ENCODE measurements around the gene RFT1. TPM values are rescaled to one million over a fixed set of nuclear protein-coding genes. Genes with fewer than 3 reads are reported as not detected.

RFT1 gene
- total RNA-seq, 3 donors from 2014 or later, result 43.6 to 45.1 (median 44.3) TPM

DNA sequence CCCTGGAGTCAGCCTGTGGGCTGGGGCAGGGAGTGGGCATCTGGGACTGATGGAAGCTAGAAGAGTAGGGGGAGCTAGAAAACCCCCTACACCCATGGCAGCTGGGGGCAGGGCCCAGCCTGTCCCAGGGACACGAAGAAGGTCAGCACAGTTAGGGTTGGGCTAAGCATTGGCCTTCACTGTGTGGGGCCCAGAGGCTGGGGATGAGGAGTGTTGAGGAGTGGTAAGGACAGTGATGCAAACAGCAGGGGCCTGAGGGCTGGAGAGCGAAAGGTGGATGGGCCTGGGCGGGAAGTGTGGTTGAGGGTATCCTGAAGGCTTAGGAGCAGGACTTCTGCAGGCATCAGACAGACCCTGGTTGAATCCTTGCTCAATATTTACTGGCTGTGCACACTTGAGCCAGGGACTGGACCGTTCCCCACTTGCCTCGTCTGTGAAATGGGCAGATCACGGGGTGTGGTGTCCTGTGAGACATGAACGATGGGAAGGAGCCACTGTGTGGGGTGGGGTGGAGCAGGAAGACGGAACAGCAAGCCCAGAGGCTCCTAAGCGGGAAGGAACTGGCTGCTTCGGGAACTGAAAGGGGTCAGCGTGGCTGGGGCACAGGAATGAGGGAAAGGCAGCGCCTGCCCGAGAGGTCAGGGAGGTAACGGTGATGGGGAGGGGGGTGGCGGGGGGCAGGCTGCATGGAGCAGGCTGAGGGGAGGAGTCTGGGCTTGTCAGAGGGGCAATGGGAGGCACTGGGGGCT lies 38.1 kb upstream of the RFT1 start:
- Mint-ChIP-seq H3K9me3 (no peaks in the 10 kb centered on the region), H3K36me3 (ENCODE audit: insufficient read depth) (no peaks in the 10 kb centered on the region), H3K4me1 (ENCODE audit: low read depth) (peaks cover 55% of the 10 kb centered on the region), H3K27me3 (ENCODE audit: low read depth) (no peaks in the 10 kb centered on the region), H3K4me3 (no peak overlapping the region)
- DNase-seq, result no peak
- ATAC-seq, result no peak

GRCh38 chr3:53167418-53168174 lies 37.4 kb upstream of the RFT1 start:
- peaks cover 61% of the 10 kb centered on the region for H3K4me1 Mint-ChIP-seq (ENCODE audit: low read depth)
- DNase-seq (no peak), ATAC-seq (no peak)
- H3K27me3 Mint-ChIP-seq (ENCODE audit: low read depth), result no peaks in the 10 kb centered on the region
- H3K9me3 Mint-ChIP-seq, result no peaks in the 10 kb centered on the region
- H3K4me3 Mint-ChIP-seq, result no peak overlapping the region
- no peaks in the 10 kb centered on the region for H3K36me3 Mint-ChIP-seq (ENCODE audit: insufficient read depth)

DNA sequence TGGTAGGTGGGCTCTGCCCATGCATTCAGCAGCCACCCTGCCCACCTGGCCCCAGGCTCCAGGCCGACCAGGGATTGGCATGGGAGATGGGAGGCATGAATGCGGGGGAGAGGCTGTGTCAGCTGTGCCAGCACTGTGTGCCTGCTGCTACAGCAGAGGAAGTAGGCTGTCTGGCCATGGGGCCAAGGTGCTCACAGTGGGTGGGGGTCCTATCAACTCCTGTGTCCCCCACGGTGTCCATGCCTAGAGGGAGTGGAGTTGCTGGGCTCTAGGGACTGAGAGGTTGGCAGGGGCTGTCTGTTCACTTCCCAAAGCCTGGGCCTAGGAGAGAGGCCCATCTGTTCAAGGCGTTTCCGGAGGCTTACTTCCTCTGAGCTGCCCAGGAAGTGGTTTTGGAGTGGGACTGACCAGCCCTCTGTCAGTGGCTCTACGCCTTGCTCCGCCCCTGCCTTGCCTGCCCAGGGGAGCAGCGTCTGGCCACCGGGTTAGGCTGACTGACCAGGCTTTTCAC lies 36.6 kb upstream of the RFT1 start:
- peaks cover 59% of the 10 kb centered on the region for H3K4me1 Mint-ChIP-seq (ENCODE audit: low read depth)
- DNase-seq (no peak), ATAC-seq (no peak)
- no peaks in the 10 kb centered on the region for H3K27me3 Mint-ChIP-seq (ENCODE audit: low read depth)
- no peaks in the 10 kb centered on the region for H3K36me3 Mint-ChIP-seq (ENCODE audit: insufficient read depth)
- H3K4me3 Mint-ChIP-seq, result no peak overlapping the region
- H3K9me3 Mint-ChIP-seq, result no peaks in the 10 kb centered on the region

DNA sequence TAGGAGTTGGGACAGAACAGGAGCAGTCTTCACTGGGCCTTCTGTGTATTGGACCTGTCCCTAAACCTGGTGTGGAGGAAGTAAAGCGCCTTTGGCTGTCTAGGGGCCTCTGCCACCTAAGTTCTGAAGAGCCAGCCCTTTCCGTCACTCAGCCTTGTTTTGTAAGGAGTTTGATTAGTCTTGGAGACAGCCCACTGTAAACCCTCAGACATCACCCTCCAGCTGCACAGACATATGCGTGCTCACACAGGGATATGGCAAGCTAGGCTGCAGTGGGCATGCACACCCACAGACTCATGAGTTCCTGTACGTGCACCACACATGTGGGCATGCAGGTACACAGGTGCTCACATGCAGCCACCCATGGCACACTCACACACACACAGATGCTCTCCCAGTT lies 36.0 kb upstream of the RFT1 start:
- DNase-seq, result no peak
- peaks cover 54% of the 10 kb centered on the region for H3K4me1 Mint-ChIP-seq (ENCODE audit: low read depth)
- H3K4me3 Mint-ChIP-seq, result no peak overlapping the region
- ATAC-seq, result no peak
- H3K36me3 Mint-ChIP-seq (ENCODE audit: insufficient read depth), result no peaks in the 10 kb centered on the region
- H3K27me3 Mint-ChIP-seq (ENCODE audit: low read depth), result no peaks in the 10 kb centered on the region
- H3K9me3 Mint-ChIP-seq, result no peaks in the 10 kb centered on the region

- Mint-ChIP-seq H3K9me3 (no peaks in the 10 kb centered on the region), H3K36me3 (ENCODE audit: insufficient read depth) (no peaks in the 10 kb centered on the region), H3K4me3 (no peak overlapping the region), H3K27me3 (ENCODE audit: low read depth) (no peaks in the 10 kb centered on the region), H3K4me1 (ENCODE audit: low read depth) (peaks cover 48% of the 10 kb centered on the region)
- ATAC-seq (no peak), DNase-seq (no peak)
These were observed 34.7 kb upstream of the RFT1 start for GRCh38 chr3:53164911-53165310.

- DNase-seq (no peak), ATAC-seq (peak in 1 of 2 donors; percentile 1)
- Mint-ChIP-seq H3K4me1 (ENCODE audit: low read depth) (peaks cover 37% of the 10 kb centered on the region), H3K4me3 (peak overlapping the region; percentile 83), H3K27me3 (ENCODE audit: low read depth) (no peaks in the 10 kb centered on the region), H3K36me3 (ENCODE audit: insufficient read depth) (no peaks in the 10 kb centered on the region), H3K9me3 (no peaks in the 10 kb centered on the region)
These were observed 33.5 kb upstream of the RFT1 start for GRCh38 chr3:53163444-53164387.

GRCh38 chr3:53162672-53163443 lies 32.6 kb upstream of the RFT1 start:
- peak; percentile 62 for DNase-seq
- H3K9me3 Mint-ChIP-seq, result no peaks in the 10 kb centered on the region
- no peaks in the 10 kb centered on the region for H3K27me3 Mint-ChIP-seq (ENCODE audit: low read depth)
- peak overlapping the region; percentile 83 for H3K4me3 Mint-ChIP-seq
- H3K36me3 Mint-ChIP-seq (ENCODE audit: insufficient read depth), result no peaks in the 10 kb centered on the region
- ATAC-seq, result peak; percentile 5 to 15
- peaks cover 31% of the 10 kb centered on the region for H3K4me1 Mint-ChIP-seq (ENCODE audit: low read depth)

DNA sequence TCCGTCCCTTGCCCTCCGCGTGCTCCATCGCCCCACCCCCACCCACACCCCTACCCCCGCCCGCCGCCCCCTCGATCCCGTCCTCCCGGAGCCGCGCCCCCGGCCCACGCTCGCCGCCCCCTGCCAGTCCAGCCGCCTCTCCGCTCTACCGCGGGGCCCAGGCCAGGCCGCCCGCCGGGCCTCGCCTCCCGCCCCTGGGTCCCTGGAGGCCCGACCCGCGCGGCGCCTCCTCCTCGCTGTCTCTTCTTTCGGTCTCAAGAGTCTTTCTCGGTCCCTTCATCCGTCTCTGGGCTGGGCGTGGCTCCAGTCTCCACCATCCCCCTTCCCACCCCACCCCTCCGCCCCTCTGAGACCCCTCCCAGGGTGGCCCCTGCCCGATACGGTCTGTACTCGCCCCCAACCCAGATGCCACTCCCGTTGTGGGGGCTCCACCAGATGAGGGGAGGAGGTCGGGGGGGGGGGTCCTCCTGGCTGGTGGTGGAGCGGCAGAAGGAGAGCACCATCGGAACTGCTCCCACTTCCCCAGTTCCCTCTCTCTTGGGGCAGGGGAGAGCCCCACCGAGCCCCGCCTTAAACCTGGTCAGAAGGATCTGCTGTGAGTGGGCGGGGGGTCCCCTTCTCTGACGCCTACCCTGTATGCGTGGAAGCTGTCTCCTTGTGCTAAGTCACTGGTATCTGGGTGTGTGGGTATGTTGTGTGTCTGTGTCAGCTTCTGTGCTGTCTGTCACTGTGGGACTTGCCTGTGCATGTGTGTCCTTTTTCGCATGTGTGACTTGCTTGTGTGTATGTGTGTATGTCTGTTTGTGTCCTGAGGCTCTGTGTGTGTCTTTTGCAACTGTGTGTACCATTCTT lies 31.8 kb upstream of the RFT1 start:
- no peaks in the 10 kb centered on the region for H3K36me3 Mint-ChIP-seq (ENCODE audit: insufficient read depth)
- no peaks in the 10 kb centered on the region for H3K9me3 Mint-ChIP-seq
- peak overlapping the region; percentile 83 for H3K4me3 Mint-ChIP-seq
- DNase-seq (peak; percentile 53), ATAC-seq (peak; percentile 31 to 43)
- H3K27me3 Mint-ChIP-seq (ENCODE audit: low read depth), result peaks cover 7% of the 10 kb centered on the region
- H3K4me1 Mint-ChIP-seq (ENCODE audit: low read depth), result peaks cover 27% of the 10 kb centered on the region

DNA sequence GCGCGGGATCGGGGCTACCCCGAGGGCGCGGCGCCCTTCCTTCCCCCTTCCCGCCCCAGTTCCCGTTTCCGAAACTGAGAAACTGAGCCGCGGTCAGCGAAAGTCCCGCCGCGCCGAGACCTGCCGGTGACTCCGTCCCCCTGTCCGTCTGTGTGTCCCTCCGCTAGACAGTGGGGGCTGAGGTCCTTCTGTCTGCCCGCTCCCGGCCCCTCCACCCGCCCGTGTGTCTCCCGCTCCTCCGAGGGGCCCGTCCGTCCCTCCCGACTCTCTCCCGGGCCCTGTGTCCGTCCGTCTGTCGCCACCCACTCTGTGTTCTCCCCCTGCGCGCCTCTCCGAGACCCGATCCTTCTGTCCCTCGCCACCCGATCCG lies 31.2 kb upstream of the RFT1 start:
- DNase-seq (peak; percentile 7), ATAC-seq (peak; percentile 3 to 7)
- Mint-ChIP-seq H3K4me3 (peak overlapping the region; percentile 83), H3K36me3 (ENCODE audit: insufficient read depth) (no peaks in the 10 kb centered on the region), H3K4me1 (ENCODE audit: low read depth) (peaks cover 24% of the 10 kb centered on the region), H3K9me3 (no peaks in the 10 kb centered on the region), H3K27me3 (ENCODE audit: low read depth) (peaks cover 13% of the 10 kb centered on the region)

GRCh38 chr3:53160660-53161449 lies 30.6 kb upstream of the RFT1 start, which contains the start of gene PRKCD:
Gene PRKCD, plus strand, starts transcription at chr3:53161209. Its CDS starts 17,214 bp downstream, at chr3:53178423.
- peak; percentile 73 for DNase-seq
- H3K9me3 Mint-ChIP-seq, result no peaks in the 10 kb centered on the region
- peaks cover 22% of the 10 kb centered on the region for H3K4me1 Mint-ChIP-seq (ENCODE audit: low read depth)
- ATAC-seq, result peak; percentile 73 to 76
- H3K36me3 Mint-ChIP-seq (ENCODE audit: insufficient read depth), result no peaks in the 10 kb centered on the region
- H3K4me3 Mint-ChIP-seq, result peak within 1 kb of the TSS; percentile 83
- peaks cover 14% of the 10 kb centered on the region for H3K27me3 Mint-ChIP-seq (ENCODE audit: low read depth)

GRCh38 chr3:53160061-53160659 lies 29.9 kb upstream of the RFT1 start:
- ATAC-seq (no peak), DNase-seq (no peak)
- no peaks in the 10 kb centered on the region for H3K36me3 Mint-ChIP-seq (ENCODE audit: insufficient read depth)
- no peaks in the 10 kb centered on the region for H3K9me3 Mint-ChIP-seq
- peaks cover 20% of the 10 kb centered on the region for H3K27me3 Mint-ChIP-seq (ENCODE audit: low read depth)
- peak overlapping the region; percentile 83 for H3K4me3 Mint-ChIP-seq
- peaks cover 22% of the 10 kb centered on the region for H3K4me1 Mint-ChIP-seq (ENCODE audit: low read depth)
